H54 (cell line): ENCODE results near the gene DLX3.
A peak's percentile ranks its signal among the peaks of the same experiment; 100 is the strongest.

Experiments
- DNase-seq: peaks from one replicate; pipeline ENCODE4 v3.0.0; 2011; ENCODE audit warnings: low spot score, mixed read lengths; ENCODE audit not compliant: insufficient read length
- FAIRE-seq: peaks from 3 replicates; lab custom pipeline; 2011; peaks lifted over from hg19 to GRCh38; lab: Jason Lieb, UNC
- POLR2A ChIP-seq: IDR thresholded peaks from 2 replicates; pipeline ENCODE4 v1.6.1; 2011; ENCODE audit warnings: low read depth, mild to moderate bottlenecking, low read length

The DLX3 gene

GRCh38 chr17:49968405-49969133 is 26.5 kb downstream of the DLX3 start:
- DNase-seq (peak; percentile 97), FAIRE-seq (no peak)
- TF ChIP-seq POLR2A: 0 out of 2 replicates have a peak, but pooled peaks have one; percentile 25

GRCh38 chr17:49967621-49968404 is 27.2 kb downstream of the DLX3 start:
- TF ChIP-seq POLR2A: no peak
- FAIRE-seq: no peak
- DNase-seq: no peak

- DNase-seq (no peak), FAIRE-seq (no peak)
- TF ChIP-seq POLR2A: no peak
Measured at GRCh38 chr17:49967205-49967604, 27.8 kb downstream of the DLX3 start.

- no peak for TF ChIP-seq POLR2A
- no peak for DNase-seq
- no peak for FAIRE-seq
Measured at GRCh38 chr17:49966767-49967166, 28.3 kb downstream of the DLX3 start.

DNA sequence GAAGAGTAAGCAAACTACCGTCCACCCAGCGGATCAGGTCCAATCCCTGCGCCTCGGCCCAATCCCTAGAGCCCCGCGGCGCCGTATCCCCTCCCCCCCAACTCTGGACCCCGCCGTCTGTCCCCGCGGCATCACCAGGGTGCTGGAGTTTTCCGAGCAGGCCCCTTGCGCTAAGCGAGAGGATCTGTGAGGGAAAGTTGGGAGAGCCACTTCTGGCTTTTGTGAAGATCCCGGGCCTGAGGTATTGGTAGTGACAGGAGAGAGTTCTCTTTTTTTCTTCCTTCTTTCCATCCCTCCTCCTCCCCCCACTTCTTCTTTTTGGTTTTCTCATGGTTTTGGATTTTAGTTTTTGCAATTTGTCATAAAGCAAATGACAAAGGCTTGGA is 29.5 kb downstream of the DLX3 start:
- FAIRE-seq (no peak), DNase-seq (no peak)
- no peak for TF ChIP-seq POLR2A

- TF ChIP-seq POLR2A: no peak
- DNase-seq (no peak), FAIRE-seq (no peak)
Measured at GRCh38 chr17:49964769-49965523, 30.1 kb downstream of the DLX3 start.

DNA sequence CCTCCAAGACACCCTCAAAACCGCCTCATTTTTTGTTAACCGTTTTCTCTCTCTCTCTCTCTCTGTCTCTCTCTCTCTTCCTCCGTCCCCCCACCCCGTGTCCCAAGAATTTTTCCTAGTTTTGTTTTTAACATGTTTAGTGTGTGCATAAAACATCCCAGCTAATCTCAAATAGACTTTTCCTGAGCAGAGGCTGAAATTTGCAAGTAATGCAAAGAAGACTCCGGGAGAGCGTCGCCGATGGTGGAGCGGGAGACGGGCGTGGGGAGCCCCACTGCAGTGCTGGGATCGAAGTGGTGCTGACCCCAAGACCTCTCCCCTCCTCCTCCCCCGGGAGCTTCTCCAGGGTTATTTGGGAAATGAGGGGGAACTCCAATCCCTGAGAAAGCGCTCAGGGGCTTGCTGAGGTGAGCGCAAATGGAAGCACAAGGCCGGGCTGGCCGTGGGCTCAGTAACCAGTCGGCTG is 30.7 kb downstream of the DLX3 start:
- no peak for TF ChIP-seq POLR2A
- FAIRE-seq (no peak), DNase-seq (no peak)

- FAIRE-seq (no peak), DNase-seq (no peak)
- no peak for TF ChIP-seq POLR2A
Measured at GRCh38 chr17:49963626-49964302, 31.3 kb downstream of the DLX3 start.

- FAIRE-seq (no peak), DNase-seq (no peak)
- no peak for TF ChIP-seq POLR2A
Measured at GRCh38 chr17:49963309-49963625, 31.8 kb downstream of the DLX3 start.

DNA sequence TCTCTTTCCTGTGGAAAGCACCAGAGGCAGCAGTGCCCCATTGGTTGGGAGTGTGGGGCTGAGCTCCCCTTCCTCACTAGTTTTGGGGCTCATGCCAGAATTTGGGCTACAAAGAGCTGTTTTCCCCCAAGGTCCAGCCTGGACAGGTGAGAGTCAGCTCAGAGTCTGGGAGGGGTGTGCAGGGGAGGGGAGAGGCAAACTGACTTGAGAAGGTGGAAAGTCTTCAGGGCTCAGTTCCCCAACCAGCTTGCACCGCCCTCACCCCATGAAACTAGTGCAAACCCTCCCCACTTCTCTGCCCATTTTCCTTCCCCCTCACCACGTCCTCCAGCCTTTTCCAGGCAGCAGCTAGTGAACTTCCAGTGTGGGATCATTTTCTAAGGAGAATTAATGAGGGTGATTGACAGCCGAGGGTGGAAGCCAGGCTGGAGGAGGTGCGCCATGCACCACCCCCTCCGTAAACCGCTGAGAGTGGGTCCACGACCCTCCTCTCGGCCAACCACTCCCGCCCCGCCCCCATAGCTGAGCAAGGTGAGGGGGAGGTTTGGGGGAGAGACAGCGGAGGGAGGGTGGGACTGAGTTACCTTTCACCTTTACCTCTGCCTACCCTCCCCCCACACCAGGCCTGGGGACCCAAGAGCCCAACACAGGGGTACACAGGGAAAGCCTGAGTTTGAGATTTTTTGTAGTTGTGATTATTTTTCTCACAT is 32.3 kb downstream of the DLX3 start:
- no peak for FAIRE-seq
- DNase-seq: no peak
- no peak for TF ChIP-seq POLR2A

- peak; percentile 30 for FAIRE-seq
- TF ChIP-seq POLR2A: no peak
- DNase-seq: peak; percentile 85
Measured at GRCh38 chr17:49959183-49959935, 35.7 kb downstream of the DLX3 start.

DNA sequence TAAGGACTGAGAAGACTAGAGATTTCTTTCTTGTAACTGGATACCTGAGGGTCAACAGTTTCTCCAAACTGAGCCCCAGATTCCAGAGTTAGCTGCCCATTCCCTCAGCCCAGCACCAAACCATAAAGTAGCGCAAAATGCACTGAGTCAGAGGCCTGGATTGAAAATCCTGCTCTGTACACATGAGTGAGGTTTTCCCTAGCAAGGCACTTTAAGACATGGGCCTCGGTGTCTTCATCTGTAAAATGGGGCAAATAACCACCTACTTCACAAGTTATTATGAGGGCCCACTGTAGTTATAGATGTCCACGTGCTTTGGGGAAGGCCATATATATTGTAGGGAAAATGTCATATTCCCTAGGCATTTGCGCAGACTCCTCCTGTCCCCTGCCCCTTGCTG is 36.3 kb downstream of the DLX3 start:
- DNase-seq (no peak), FAIRE-seq (no peak)
- TF ChIP-seq POLR2A: no peak
